GM21367 (cell line): ENCODE results near the gene PGRMC2.
"Not testable (repeated sequence)": the region's sequence is repeated elsewhere in the genome, so short reads cannot be mapped to it uniquely, and the experiment has no call there.

Experiments used
- ATAC-seq: cut with Tn5 transposase; IDR thresholded peaks from one replicate; pipeline ENCODE4 v1.9.1; 2021; ENCODE audit not compliant: unreplicated experiment

Gene PGRMC2

GRCh38 chr4:128271551-128271950 is 16.1 kb downstream of the PGRMC2 start:
- ATAC-seq = no peak

DNA sequence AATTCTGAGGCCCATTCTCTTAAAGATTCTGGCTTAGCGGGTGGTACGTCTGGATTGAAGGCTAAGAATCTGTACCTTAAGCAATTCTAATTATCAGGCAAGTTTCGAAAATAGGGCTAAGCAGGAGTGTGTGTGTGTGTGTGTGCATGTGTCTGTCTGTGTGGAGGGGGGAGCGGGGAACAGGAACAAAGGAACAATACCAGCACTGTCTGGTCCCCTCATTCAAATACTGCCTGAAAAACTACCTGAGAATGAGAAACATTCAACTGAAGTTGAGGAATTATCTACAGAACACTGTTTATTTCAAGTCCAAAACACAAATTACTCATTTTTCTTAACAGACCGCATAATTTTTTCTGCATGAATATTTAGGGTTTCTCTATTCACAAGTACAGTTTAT is 18.6 kb downstream of the PGRMC2 start:
- ATAC-seq = no peak

- ATAC-seq = no peak
These were observed 19.9 kb downstream of the PGRMC2 start for GRCh38 chr4:128267745-128268144.

DNA sequence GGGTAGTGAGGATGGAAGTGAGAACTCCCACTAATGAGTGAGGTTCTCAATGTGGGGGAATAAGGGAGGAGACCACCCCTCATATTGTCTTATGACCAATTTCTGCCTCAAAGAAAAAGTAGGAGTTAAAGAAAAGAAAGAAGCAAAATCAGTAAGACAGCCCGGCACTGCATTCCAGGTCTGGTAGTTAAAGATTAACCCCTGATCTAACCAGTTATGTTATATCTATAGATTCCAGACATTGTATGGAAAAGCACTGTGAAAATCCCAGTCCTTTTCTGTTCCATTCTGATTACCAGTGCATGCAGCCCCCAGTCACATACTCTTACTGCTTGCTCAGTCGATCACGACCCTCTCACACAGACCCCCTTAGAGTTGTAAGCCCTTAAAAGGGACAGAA is 20.4 kb downstream of the PGRMC2 start:
- not testable (repeated sequence) for ATAC-seq

DNA sequence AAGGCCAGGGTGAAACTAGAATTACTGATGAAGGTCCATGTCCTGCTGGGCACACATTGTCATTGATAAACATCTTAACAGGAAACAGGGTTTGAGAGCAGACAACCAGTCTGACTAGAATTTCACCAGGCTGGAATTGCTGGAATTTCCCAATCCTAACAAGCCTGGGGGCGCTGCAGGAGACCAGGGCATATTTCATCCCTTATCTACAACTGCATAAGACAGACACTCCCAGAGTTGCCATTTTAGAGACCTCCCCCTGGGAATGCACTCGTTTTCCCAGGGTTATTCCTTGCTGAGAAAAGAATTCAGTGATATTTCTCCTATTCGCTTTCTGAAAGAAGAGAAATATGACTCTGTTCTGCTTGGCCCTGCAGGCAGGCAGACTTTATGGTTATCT is 22.1 kb downstream of the PGRMC2 start:
- ATAC-seq = not testable (repeated sequence)

DNA sequence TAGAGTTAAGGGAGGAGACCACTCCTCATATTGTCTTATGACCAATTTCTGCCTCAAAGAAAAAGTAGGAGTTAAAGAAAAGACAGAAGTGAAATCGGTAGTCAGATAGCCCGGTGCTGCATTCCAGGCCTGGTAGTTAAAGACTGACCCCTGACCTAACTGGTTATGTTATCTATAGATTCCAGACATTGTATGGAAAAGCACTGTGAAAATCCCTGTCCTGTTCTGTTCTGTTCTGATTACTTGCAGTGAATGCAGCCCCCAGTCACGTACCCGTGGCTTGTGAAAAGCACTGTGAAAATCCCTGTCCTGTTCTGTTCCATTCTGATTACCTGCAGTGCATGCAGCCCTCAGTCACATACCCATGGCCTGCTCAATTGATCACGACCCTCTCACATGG is 27.7 kb downstream of the PGRMC2 start:
- not testable (repeated sequence) for ATAC-seq

GRCh38 chr4:128258166-128258565 is 29.4 kb downstream of the PGRMC2 start:
- not testable (repeated sequence) for ATAC-seq

DNA sequence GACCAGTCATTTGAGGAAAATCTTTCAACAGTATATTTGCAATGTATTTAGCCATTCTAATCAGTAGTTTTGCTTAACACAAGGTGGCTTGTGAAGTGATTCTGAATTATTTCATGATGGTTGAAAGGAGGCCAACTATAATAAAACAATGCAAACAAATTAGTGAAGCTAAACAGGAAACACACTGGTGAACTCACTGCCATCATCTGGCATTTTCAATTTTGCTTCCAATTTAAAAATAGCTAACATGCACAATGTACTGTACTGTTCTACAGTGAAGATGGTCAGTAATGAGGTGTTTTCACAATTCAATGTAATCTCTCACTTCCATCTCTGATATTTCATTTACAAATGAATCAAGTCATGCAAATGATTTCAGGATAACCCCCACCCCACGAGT is 31.1 kb downstream of the PGRMC2 start:
- no peak for ATAC-seq

DNA sequence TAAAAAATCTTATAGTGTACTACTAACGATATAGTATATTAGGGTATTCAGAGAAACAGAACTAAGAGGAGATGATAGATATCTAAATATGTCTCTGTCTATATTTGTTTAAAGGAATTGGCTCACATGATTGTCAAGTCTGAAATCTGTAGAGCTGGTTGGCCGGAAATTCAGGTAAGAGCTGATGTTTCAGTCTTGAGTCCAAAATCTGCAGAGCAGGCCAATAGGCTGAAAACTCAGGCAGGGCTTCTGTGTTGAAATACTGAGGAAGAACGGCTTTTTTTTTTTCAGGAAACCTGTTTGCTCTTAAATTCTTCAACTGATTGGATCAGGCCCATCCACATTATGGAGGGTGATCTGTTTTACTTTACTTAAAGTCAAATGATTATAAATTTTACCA is 31.7 kb downstream of the PGRMC2 start:
- ATAC-seq = no peak

DNA sequence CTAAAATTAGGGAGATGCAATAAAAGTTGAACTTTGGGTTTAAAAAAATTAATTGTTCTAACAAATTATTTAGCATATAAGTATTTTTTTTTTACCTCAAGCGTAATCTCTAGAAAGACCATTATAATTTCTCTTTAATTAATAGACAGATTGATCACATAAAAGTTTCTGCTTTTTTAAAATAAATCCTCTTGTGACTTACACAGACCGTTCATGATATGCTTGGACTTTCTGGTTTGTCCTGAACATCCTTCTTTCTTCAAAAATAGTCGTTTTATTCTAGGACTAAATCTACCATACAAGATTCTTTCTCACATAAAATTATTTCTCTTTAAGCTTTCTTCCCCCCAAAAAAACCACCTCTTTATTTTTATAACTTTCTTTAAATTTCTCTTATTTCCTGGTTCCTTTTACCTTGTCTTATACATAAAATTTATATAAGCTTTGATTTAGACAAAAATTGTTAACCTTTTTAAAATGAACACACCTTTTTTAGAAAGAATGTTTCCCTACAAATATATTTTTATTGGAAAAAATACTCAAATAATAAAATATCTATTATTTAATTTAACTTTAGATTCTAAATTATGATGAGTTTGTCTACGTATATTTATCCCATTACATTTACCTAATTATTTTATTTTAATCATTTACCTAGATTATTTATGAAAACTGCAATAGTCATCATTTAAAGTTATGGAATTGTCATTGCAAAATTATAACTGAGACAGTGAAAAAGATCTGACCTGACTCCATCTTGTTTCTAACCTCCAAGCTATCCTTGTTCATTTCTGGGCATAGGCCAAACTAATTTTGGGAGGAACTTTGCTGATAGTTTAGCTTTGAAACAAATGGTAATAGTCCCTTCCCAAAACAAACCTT is 37.6 kb downstream of the PGRMC2 start:
- ATAC-seq = no peak

DNA sequence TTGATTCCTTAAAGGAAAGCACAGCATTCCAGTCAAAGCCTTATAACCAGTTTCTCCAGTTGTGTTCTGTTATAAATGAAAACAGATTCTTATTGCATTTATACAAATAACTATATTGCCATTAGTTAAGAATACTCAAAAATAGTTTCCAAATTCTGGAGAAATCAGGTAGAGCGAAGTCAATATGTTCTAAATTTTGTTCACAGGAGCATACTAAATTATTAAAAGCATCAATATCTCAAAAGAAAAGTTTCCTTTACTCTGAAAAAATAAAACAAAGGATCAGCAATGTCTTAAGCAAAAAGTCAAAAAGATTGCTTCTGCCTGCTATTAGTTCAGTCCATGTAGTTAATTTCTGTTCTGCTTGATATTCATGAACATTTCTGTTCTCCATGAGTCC is 39.7 kb downstream of the PGRMC2 start:
- ATAC-seq = no peak

- not testable (repeated sequence) for ATAC-seq
These were observed 42.2 kb downstream of the PGRMC2 start for GRCh38 chr4:128245391-128245790.

- no peak for ATAC-seq
These were observed 43.2 kb downstream of the PGRMC2 start for GRCh38 chr4:128244379-128244778.

DNA sequence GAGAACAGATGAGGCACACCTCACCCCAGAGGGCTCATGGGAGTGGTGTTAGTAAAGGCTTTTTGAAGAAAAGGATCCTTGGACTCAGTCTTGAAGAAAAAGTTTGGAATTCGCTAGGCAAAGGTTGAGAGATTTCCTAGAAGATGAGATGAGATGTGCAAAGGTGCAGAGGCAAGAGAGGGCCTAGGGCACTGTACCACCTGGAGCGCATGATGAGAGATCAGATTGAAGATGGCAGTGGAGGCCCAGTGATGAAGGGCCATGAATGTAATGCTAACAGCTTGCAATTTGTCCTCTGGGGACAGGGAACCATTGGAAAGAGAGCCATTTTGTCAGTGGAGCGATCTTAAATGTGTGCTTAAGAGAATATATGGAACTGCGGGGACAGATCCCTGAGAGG is 45.0 kb downstream of the PGRMC2 start:
- no peak for ATAC-seq

- no peak for ATAC-seq
These were observed 45.6 kb downstream of the PGRMC2 start for GRCh38 chr4:128241981-128242380.

GRCh38 chr4:128241425-128241913 is 46.1 kb downstream of the PGRMC2 start:
- no peak for ATAC-seq

- ATAC-seq = no peak
These were observed 46.6 kb downstream of the PGRMC2 start for GRCh38 chr4:128241019-128241418.

DNA sequence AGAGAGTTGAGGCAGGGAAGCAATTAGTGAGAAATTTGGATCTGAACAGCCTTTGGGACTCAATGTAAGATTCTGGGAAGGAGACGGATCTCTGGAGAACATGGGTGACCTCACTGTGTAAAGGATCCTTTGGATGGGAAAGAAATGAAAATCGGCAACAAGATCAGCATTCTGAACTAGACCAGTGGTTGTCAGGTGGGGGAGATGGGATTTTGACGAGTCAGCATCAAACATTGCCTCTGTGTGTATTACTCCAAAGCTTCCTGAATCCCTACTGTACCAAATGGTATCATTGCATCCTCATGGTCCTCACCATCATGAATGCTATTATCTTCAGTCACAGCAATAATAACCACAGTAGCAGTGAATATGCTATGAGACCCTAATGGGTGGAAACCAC is 52.8 kb downstream of the PGRMC2 start:
- ATAC-seq = no peak

- ATAC-seq = no peak
These were observed 54.9 kb downstream of the PGRMC2 start for GRCh38 chr4:128232719-128233118.

DNA sequence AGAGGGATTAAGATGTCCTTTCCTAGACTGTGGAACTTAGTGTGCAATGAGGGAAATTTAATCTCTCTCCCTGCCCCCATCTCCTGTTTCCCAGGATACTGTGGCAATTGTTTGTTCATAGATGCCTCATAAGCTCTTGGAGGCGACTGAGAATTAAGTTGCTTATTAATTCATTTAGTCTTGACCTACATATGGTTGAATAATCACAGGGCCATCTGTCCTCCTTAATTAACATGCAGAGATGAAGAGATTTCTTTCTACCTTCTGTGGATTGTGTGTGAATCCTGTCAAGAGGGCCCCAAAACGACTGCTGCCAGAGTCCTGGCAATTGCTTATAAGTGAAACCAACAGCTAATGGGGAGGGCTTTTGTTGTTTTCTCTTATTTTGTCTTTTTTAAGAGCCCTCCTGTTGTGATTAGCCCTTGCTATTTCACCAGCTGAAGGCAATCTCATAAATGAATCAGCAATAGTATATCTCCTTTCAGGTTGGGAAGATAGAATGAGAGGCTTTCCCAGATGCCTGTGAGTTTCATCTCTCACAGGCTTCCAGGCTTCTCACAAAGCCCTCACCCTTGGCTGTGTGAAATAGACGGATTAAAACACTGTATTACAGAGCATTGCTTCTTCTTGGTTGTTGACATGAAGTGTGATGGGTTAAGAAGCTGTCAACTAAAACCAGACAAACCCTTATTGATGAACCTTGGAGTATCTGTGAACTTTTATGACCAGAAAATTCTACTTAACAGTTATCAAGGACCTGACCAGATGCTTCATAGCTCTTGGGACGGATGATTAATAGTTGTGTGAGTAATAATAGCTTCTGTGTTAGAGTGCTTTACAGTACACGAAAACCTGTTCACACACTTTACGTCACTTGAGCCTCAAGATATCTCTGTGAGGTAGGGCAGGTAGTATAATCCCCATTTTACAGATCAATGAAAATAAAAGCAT is 58.5 kb downstream of the PGRMC2 start:
- no peak for ATAC-seq

DNA sequence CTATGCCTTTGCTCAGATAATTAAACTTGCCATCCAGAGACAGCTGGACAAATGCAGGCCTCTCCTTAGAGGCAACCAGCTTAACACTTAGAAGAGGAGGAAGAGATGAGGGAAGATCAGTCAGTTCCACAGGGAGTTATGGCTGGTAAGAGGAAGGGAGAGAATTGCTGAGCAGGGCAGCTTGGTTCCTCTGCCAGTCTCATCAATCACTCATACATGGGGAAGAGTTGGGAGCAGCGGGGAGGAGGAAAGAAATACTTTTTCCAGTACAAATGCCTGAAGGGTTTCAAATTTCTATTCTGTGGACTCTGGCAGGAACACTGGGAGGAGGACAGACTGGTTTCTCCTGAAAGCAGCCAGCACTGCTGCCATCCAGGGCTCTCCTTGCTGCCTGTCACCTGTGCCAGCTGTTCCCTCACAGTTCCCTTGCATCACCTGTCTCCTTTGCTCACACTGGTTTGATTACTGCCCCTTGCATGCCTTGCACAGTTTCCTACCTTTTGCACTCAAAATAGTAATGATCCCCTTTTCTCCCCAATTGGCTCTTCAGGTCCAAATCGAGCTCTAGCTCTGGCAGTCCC is 59.5 kb downstream of the PGRMC2 start:
- ATAC-seq = no peak
